Testis (tissue), 2 donors: ENCODE measurements around the gene NPFFR2.
"Not testable (repeated sequence)": the region's sequence is repeated elsewhere in the genome, so short reads cannot be mapped to it uniquely, and the experiment has no call there.

ENCODE experiments used
- POLR2A ChIP-seq: fragments of 450-650 bp; IDR thresholded peaks from one replicate; pipeline ENCODE4 v1.6.1; 2017; ENCODE audit warnings: antibody characterized with exemption, mild to moderate bottlenecking, moderate library complexity
- TF ChIP-seq, protein P1 (sequence below), 3 experiments: fragments of 450-650 bp in 2 of 3; fragments of 200-600 bp in 1 of 3; sonication (generic) in 1 of 3; IDR thresholded peaks; one replicate each; pipeline ENCODE4 v1.5.1; 2016 to 2019; ENCODE audit warnings: antibody characterized with exemption in 3 of 3, mild to moderate bottlenecking in 2 of 3, moderate library complexity in 1 of 3

- TF ChIP-seq, protein P1, sequence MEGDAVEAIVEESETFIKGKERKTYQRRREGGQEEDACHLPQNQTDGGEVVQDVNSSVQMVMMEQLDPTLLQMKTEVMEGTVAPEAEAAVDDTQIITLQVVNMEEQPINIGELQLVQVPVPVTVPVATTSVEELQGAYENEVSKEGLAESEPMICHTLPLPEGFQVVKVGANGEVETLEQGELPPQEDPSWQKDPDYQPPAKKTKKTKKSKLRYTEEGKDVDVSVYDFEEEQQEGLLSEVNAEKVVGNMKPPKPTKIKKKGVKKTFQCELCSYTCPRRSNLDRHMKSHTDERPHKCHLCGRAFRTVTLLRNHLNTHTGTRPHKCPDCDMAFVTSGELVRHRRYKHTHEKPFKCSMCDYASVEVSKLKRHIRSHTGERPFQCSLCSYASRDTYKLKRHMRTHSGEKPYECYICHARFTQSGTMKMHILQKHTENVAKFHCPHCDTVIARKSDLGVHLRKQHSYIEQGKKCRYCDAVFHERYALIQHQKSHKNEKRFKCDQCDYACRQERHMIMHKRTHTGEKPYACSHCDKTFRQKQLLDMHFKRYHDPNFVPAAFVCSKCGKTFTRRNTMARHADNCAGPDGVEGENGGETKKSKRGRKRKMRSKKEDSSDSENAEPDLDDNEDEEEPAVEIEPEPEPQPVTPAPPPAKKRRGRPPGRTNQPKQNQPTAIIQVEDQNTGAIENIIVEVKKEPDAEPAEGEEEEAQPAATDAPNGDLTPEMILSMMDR (IDR thresholded peaks at IDR 0.05): not testable (repeated sequence)
- not testable (repeated sequence) for TF ChIP-seq POLR2A
Measured at GRCh38 chr4:72139997-72140396, 108.2 kb downstream of the NPFFR2 start.
